LHCN-M2 (cell line): ENCODE results near the gene KISS1R. TPM values are rescaled to one million over a fixed set of nuclear protein-coding genes. Genes with fewer than 3 reads are reported as not detected.
A peak's percentile ranks its signal among the peaks of the same experiment; 100 is the strongest.
"Not testable (repeated sequence)": the region's sequence is repeated elsewhere in the genome, so short reads cannot be mapped to it uniquely, and the experiment has no call there.

Source experiments
- DNase-seq: peaks from one replicate; pipeline ENCODE4 v3.0.0-alpha.2; 2012; ENCODE audit warnings: low read depth
- total RNA-seq: library from RNA; depleted of rRNA; stranded (reverse); fragments of >200 nt; gene quantifications from 2 replicates; pipeline ENCODE4 v1.2.3, GENCODE V29; 2014

KISS1R gene
- total RNA-seq, 1 experiment from 2014 or later = not detected

DNA sequence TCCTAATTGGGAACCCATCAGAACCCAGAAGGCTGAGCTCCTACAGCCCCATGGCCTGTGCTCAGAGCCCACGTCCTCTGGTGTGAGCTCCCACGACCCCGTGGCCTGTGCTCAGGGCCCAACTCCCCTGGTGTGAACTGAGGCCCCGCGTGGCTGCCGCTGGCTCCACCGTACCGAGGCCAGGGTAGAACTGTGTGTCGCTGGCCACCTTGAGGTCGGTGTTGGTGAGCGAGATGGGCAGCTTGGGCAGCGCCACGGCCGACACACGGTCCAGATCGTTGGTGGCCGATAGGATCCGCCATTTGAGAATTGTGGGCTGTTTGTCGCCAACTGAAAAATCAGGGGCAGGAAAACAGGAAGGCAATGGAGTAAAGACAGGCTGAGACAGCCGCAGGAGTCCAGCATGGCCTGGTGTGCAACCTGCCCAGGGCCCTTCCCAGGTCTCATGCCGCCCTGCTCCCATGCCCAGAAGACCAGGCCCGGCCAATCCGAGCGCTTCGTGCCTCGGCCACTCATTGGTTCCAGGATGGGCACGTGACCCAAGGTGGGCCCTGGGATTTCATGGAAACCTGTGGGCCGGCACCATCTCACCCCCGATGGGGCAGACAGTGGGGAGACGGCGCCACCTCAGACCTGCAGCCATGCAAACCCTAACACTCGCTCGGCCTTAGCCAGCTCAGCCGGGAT lies 35.6 kb upstream of the KISS1R start:
- no peak for DNase-seq

DNA sequence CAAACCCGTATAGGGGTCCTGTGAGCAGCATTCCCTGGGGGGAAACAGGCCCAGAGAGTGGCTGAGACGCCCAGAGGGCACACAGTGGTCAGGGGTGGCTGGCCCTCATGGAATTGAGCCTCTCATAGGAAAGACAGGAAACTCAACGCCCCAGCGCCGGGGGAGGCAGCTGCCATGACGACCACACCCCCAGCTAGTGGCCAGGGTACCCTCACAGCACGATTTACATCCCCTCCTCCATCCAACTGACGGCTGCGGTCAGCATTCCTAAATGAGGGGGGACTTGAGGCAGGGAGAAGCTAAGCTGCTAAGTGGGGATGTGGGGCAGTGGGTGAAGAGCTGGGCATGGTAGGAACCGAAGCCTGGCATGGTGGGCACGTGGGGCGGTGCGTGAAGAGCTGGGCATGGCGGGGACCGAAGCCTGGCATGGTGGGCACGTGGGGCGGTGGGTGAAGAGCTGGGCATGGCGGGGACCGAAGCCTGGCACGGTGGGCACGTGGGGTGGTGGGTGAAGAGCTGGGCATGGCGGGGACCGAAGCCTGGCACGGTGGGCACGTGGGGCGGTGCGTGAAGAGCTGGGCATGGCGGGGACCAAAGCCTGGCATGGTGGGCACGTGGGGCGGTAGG lies 34.1 kb upstream of the KISS1R start:
- no peak for DNase-seq

DNA sequence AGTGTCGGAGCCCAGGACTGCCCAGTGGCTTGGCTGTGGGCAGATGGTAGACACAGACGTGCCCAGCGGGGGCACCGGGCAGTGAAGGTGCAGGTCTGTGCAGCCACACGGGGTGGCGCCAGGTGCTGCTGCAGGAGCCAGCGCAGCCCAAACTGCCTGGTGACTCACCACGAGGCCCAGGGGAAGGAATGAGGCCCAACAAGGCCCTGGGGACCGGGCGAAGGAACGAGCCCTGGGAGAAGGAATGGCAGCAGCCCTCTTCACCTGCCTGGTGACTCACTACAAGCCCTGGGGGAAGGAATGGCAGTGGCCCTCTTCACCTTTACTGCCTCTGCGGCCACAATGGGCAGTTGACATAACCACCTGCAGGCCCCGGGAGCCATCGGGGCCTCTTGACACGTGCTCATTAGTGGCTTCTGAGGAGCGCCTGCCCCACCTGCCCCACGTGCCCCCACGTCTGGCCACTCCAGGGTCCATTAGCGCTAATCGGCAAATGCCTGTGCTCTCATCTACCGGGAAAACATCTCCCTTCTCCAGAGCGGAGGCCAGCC lies 33.4 kb upstream of the KISS1R start:
- no peak for DNase-seq

DNA sequence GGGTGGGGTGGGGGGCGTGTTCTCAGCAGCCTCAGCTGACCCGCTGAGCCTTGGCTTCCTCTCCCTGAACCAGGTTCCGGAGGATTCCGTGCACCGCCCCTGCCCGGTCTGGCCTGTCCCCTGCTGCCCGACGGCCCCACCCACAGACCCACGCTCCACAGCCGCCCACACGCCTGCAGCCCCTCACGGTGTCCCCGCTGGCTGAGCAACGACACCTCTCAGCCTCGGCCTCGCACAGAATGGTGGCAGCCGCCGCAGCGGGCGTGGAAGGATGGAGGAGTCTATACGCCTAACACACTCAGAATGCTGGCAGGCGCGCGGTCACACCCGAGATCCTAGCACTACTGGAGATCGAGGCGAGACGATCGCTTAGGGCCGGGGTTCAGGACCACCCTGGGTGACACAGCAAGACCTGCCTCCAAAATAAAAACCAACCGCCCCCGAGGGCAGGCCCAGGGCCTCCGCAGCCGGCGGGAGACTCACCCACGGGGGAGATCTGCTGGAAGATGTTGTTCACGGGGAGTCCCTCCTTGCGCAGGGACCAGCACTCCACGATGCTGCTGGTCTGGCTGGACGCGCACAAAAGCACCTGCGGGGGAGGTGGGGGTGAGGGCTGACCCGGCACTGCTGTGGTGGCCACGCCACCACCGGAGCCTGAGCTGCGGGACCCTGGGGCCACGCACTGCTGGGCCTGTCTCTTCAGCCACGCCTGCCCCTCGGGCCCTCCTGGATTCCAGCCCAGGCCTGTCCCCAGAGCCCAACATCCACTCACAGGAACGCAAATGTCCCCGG lies 32.5 kb upstream of the KISS1R start:
- DNase-seq = no peak

DNA sequence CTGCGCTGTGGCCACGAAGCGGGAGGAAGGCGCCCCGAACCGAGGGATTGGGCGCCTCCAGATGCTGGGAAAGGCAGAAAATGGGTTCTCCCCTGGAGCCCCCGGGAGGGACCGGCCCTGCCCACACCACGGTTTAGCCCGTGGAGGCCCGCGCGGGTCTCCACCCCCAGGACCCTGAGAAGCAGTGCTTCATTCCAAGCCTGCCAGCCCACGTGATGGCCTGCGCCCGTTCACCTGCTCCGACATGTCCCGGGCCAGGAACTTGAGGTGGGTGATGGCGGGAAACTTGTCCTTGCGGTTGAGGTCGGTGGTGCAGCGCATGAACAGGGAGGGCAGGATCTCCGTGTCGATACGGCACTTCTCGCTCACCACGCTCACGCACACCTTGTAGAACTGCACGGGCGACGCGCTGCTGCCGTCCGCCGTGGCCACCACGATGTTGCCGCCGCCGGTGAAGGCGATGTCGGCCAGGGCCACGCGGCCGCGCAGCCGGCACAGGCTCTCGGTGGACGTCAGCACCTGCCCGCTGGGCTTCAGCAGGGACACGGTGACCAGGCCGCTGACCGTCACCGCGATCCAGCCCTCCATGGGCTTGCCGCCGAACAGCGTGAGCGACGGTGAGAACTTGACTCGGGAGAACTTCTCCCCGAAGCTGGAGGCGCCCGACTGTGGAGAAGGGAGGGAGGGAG lies 31.5 kb upstream of the KISS1R start:
- no peak for DNase-seq

DNA sequence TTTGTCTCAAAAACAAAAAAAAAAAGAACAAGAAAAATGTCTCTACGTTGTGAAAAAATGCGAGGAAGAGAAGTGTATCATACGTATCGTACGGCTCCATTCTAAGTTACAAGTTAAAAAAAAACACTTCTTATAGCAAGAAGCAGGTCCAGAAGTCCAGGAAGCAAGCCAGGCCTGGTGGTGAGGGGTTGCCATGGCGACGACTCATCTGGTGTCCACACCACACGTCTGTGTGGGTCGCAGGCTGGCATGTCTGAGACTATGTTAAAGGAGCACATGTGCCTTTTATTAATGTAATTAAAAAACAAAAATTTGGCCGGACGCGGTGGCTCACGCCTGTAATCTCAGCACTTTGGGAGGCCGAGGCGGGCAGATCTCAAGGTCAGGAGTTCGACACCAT lies 30.1 kb upstream of the KISS1R start:
- peak; percentile 60 for DNase-seq

DNA sequence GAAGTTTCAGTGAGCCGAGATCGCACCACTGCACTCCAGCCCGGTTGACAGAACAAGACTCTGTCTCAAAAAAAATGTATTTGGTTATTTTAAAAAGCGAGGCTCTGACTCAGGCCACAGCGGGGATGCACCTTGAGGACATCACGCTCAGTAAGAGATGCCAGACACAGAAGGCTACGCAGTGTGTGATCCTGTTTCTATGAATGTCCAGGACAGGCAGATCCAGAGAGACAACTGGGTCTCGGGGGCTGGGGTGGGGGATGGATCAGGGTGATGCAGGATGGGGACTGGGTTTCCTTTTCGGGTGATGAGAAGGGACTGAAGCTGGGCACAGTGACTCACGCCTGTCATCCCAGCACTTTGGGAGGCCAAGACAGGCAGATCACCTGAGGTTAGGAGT lies 29.5 kb upstream of the KISS1R start:
- no peak for DNase-seq

DNA sequence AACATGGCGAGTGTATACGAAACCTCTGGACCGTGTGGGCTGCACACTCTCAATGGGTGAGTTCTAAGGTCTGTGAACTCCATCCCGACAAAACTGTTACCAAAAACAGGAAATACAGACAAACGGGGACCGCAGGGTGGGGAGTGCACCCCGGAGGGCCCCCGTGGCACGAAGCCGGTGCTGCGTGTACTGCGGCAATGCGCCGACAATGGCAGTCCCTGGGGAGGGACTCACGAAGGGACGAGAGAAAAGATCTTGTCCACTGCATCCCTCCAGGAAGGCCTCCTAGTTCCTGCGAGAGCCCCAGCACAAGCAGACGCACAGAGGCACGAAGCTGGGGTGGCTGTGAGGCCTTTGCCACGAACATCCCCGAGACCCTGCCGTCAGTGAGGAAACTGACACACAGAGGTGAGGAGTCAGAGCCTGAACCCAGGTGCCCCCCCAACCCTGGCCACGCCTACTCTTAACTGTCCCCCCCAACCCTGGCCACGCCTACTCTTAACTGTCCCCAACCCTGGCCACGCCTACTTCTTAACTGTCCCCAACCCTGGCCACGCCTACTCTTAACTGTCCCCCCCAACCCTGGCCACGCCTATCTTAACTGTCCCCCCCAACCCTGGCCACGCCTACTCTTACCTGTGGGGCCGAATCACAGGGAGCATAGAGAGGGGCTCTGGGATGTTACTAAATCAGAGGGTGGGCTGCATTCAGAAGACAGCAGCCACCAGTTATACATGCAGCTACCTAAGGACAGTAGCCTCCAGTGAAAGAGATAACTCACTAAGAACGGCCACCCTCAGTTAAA lies 28.4 kb upstream of the KISS1R start:
- no peak for DNase-seq

DNA sequence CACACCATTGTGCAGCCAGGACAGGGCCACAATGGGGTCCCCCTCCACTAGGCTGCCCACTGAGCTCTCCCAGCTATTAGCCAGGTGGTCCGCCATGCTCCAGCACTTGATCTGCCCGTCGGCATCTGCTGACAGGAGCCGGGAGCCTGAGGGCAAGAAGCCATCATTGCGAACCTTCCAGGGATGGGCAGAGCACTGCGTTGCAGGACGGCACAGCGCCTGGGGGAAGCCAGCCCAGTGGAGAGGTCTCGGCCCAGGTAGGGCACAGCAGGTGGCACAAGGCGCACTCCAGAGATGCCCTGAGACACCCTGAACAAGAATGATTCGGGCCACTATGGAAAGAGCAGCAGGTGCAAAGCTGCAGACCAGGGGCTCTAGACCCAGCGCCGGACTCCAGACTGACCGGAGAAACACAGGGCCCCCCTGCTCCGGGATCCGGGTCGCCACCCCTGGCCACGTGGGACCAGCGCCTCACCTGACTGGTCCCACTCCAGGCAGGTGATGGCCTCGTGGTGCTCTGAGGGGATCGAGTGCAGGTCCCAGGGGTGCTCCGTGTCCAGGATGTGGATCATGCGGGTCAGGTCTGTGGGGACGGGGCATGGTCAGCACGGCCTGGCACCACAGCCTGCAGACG lies 27.4 kb upstream of the KISS1R start:
- DNase-seq = no peak

DNA sequence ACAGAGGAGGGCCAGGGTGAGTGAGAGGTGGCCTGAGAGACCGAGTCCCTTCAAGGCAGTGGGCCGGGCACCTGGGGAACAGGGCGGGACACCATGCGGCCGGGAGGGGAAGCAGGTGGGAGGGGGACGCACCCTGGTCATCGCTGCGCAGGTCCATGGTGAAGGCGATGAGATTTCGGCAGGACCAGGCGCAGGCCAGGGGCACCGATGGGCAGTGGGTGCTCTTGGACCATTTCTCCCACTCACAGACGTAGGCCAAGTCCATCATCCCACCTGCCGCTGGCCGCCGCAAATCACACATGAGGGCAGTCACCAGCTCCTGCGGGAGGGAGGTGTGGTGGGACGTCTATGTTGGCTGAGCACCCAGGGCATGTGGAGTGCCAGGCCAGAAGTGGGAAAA lies 26.3 kb upstream of the KISS1R start:
- DNase-seq = no peak

DNA sequence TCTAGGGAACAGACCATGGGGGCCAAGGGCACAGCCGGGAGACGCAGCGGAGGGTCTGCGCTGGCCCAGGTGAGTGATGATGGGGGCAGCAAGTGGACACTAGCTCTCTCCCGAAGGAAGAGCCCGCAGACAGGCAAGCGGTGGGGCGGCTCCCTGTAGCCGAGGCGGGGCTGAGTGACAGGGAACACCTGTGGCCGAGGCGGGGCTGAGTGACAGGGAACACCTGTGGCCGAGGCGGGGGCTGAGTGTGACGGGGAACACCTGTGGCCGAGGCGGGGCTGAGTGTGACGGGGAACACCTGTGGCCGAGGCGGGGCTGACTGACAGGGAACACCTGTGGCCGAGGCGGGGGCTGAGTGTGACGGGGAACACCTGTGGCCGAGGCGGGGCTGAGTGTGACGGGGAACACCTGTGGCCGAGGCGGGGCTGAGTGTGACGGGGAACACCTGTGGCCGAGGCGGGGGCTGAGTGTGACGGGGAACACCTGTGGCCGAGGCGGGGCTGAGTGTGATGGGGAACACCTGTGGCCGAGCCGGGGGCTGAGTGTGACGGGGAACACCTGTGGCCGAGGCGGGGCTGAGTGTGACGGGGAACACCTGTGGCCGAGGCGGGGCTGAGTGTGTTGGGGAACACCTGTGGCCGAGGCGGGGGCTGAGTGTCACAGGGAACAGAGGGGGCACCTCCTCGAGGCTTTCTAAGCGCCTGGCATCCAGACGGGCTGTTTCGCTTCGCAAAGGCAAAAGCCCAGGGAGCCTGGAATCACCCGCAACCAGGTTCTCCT lies 25.5 kb upstream of the KISS1R start:
- not testable (repeated sequence) for DNase-seq

DNA sequence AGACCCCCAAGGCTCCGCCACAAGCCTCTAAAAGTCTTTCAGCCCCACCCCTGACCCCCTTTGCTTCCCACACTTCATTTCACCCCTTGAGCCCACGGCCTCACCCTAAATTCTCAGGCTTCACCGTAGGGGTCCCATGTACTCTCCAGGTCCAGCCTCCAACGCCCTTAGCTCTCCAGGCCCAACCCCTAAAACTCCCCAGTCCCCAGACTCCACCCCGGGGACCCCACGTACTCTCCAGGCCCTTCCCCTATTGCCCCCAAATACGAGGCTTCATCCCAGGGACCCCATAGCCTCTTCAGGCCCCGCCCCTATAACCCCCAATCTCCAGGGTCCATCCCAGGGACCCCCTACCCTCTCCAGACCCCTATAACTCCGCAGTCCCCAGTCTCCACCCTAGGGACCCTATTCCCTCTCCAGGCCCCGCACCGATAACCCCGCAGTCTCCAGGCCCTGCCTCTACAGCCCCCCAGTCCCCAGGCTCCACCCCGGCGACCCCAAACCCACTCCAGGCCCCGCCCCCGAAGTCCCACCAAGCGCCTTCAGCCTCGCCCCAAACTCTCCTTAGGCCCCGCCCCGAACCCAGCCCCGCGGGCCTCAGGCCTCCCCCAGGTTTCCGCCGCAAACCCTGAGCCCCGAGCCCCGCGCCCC lies 24.8 kb upstream of the KISS1R start:
- DNase-seq = no peak

DNA sequence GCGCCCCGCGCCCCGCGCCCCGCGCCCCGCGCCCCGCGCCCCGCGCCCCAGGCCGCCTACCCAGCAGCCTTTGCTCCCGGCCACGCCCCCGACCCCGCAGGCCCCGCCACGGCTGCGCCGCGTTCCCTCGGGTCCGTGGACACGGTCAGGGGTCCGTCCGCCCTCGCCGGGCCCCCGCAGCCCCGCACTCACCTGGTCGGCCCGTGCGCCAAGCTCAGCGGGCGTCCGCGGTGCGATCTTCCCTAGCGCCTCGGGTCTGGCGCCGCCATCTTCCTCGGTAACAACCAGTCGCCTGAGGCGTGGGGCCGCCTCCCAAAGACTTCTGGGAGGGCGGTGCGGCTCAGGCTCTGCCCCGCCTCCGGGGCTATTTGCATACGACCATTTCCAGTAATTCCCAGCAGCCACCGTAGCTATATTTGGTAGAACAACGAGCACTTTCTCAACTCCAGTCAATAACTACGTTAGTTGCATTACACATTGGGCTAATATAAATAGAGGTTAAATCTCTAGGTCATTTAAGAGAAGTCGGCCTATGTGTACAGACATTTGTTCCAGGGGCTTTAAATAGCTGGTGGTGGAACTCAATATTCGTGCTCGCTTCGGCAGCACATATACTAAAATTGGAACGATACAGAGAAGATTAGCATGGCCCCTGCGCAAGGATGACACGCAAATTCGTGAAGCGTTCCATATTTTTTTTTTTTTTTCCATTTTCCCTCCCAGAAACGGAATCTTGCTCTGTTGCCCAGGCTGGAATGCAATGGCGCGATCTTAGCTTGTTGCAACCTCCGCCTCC lies 24.0 kb upstream of the KISS1R start, which contains the start of the genes MED16 and RNU6-9:
Gene MED16, minus strand, starts transcription at position 294 of the 796 bp plus-strand sequence. CDS start 2,056 bp downstream, outside the sequence.
Gene RNU6-9, plus strand, starts transcription at position 591 of the 796 bp plus-strand sequence.
- DNase-seq = peak; percentile 85

DNA sequence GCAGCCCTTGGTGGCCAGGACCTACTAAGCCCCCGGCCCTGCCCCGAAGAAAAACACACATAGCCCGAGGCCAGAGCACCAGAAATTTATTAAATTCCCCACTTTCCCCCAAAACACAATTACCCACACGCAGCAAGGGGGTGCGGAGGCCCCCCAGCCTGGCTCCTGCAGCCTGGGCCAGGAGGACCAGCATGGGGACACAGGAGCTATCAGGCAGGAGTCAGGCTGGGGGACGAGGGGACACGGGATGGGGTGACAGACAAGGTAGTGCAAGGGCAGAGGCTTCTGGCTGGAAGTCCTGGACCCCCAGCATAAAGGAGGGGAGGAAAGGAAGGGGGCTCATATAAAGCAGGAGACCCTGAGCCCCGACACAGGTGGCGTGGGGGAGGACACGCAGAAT lies 20.7 kb upstream of the KISS1R start:
- no peak for DNase-seq

DNA sequence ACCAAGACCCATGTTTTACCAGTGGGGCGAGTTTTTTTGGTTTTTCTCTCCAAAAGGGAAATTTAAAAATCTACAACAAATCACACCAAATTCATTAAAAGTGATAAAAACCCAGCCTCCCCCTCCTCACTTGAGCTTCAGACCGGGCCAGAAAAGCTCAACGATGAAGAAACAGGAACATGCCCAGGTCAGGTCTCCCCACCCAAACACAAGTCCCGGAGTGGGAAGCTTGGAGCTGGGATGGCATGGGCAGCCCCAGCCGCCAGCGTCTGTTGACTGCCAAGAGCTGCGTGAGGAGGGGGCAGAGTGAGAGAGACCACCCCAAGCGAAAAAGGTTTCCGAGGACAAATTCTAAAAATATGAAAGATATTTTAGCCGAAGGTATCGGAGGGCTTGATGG lies 20.1 kb upstream of the KISS1R start:
- no peak for DNase-seq

DNA sequence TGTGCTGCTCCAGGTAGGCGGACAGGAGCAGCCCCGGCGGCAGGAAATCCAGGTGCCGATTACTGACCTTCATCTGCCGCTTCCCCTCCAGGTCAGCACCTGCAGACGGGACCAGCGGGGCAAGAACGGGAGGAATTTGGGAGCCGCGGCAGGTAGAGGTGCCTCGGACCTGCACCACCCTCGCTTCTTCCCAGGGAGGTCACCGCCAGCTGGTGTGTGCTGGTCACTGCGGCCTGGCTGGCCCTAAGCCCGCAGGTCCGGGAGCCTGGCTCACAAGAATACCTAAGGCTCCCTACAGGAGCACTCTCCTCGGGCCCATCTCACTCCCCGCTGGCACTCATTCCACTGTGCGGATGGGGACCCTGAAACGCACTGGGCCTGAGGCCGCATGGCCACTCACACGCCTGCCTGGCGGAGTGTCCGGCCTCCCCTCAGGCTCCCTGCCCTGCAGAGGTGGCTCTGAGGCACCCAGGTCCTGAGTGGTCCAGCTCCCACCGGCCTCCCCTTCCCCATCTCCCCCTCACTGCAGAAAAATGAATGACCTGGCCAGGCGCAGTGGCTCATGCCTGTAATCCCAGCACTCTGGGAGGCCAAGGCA lies 19.6 kb upstream of the KISS1R start:
- DNase-seq = no peak

DNA sequence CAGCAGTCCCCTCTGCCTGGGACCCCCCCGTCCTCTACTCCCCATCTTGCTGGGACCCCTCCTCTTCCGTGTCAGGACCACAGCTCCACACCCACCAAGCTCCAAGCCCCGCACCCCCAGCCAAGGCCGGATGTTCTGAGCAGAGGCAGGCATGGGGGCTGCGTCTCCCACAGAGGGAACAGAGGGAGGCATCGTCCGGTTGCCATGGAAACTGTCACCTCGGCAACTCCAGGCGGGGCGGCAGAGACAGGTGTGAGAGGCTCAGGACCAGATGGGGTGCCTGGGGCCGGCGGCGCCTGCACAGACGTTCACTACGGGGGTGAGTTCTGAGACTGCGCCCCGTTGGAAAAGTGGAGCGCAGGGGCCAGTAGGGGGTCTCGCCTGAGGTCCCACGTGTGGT lies 18.5 kb upstream of the KISS1R start:
- peak; percentile 20 for DNase-seq
